Activated CD8-positive, alpha-beta memory T cell treated with anti-CD3 and anti-CD28 coated beads for 1 hour (primary cell): ENCODE results near the gene PLXNA4.

Experiments used
- DNase-seq, 2 donors: peaks; one replicate each; pipeline ENCODE4 v3.0.0-alpha.2; 2020; ENCODE audit warnings: low read depth in 1 of 2; ENCODE audit errors: extremely low read depth in 1 of 2

Gene PLXNA4

DNA sequence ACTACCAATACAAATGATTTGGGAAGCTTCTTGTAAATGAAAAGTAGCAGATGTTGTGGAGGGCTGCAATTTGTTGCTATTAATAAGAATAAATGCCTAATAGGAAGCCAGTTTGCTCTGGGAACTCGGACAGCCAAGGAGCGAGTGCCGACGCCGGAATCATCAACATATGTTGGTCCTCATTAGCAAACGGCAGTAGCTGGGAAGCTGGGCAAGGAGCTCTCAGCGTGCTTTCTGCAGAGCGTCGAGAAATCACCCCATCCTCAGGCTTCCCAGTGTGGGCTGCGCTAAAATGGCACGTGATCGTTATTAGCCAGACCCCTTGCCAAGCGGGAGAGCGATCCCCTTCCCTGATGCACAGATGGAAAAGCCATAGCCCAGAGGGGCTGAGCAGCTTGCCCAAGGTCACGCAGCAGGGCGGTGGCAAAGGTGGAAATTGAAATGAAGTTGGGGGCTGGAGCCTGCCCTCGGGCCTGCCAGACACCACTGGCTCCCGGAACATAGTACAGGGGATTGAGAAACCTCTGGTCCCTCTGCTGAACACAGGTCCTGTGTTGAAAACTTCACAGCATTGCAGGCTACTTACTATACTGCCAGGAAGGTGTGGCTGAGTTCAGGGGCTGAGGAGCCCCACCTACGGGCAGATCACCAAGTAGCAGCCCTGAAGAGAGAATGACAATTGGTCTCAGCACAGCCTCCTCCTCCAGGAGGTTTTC lies 326.9 kb downstream of the PLXNA4 start:
- no peak for DNase-seq

DNA sequence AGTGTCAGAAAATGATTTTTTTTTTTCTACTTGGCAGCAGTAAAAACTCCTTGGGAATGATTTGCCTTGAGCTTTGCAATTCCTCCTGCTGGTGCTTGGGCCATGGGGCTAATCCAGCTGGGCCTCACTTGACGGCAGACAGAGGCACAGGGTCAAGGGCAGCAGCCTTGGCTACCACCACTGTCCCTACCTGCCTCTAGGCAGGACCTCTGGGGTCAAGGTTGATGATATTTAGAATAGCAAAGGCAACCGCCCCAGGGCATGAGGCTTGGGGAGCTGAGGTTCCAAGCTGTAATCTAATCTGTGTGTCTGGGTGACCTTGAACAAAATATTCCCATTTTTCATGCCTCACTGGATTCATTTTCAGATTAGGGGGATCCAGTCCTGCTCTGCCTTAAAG lies 327.4 kb downstream of the PLXNA4 start:
- no peak for DNase-seq

DNA sequence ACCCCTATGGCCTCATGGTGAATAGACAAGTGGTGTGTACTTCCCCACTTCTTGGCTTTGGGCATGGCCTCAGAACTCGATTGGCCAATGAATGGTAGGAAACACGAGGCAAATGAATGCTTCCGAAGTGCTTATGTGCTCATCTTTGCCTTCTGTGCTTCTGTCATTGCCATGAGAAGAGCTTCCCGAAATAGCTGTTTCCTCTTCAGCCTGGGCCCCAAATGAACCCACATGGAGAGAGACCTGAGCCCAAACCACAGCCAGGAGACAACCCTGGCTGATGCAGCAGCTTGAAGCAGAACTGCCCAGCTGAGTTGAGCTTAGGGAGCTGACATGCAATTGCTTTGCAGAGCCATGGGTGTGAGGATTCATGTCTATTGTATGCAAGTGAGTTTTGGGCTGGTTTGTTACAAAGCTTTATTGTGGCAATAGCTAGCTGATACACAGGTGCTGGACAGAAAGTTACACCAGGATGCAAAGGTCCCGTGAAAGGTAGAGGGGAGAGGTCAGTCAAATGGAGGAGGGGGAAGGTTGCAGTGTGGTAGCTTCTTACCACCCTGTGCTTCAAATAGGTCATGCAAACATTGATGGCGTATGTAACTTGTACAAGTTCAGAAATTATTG lies 328.2 kb downstream of the PLXNA4 start:
- DNase-seq: no peak

DNA sequence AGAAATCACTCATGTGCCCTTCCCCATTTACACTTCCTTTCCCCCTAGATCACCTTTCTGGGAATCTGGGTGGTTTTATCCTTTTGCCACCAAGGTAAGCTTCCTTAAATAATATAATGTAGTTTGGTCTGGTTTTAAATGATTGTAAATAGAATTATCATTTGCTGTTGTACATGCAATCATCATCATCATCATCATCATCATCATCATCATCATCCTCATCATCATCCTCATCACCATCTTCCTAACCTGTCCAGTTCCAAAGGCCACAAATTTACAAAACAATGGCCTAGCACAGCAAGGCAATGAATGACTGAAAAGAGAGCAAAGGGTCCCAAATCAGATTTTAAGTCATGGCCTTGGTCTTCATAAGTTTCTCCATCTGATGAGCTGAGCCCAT lies 329.7 kb downstream of the PLXNA4 start:
- DNase-seq: no peak

DNA sequence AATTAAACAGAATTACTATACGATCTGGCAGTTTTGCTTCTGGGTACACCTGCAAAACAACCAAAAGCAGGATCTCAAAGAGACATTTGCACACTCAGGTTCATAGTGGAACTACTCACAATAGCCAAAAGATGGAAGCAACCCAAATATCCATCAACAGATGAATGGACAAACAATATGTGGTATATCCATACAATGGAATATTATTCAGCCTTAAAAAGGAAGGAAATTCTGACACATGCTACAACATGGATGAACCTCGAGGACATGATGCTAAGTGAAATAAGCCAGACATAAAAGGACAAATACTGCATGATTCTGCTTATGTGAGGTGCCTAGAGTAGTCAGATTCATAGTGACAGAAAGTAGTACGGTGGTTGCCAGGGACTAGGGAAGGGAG lies 330.7 kb downstream of the PLXNA4 start:
- no peak for DNase-seq

DNA sequence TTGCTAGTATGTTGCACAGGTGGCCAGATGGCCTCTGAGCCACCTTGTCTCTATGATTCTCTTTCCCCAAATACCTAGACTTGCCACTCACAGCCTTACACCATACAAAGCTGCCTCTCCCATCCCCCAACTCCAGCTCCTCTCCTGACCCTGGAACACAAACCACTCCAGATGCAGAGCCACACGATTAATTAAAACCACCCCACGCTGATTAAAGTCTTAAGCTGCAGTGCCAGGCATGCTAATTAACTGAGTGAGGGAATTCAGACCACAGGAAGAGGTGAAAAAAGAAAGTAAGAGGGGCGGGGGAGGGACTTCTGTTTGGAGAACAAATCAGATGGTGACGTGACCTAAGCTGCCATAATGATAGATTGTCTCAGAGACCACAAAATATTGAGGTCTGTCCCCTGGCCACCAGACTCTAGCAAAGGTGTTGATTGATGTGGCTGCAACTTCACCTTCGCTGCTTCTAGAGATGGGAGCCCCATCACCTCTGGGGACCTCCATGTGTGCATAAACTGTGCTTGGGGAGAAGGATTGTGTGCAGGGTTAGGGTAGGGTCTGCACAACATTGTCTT lies 331.3 kb downstream of the PLXNA4 start:
- DNase-seq: no peak

DNA sequence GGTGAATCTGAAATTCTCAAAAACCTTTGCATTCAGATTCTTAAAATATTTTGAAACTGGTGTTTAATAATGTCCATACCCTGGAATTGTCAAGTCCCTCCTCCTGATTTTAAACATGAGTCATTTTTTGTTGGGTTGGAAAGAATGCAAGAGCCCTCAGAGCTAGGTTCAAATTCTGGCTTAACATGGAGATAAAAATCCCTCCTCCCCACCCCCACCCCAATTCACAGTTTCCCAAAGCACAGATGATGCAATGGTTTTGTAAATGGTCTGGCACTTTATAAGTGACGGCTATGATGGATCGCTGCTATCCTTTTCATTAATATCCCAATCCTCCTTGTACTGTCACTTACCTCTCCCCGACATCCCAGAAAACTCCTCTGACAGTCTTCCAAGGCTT lies 332.8 kb downstream of the PLXNA4 start:
- no peak for DNase-seq

DNA sequence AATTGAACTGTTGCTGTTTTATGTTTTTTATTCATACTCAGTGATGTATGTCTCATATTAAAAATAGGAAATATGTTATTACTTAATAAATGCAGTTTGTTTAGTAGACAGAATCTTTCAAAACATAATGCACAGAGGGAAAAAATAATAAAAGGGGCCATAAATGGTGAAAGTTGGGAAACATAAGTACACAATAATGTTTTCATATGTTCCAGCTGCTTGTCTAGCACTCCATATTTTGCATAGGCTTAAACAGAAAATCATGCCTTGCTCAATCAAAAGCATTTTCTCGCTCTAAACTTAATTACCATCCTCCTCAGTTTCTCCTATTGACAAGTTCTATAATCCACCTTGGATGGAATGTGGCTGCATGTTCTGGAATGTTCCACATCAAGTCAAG lies 333.2 kb downstream of the PLXNA4 start:
- no peak for DNase-seq

DNA sequence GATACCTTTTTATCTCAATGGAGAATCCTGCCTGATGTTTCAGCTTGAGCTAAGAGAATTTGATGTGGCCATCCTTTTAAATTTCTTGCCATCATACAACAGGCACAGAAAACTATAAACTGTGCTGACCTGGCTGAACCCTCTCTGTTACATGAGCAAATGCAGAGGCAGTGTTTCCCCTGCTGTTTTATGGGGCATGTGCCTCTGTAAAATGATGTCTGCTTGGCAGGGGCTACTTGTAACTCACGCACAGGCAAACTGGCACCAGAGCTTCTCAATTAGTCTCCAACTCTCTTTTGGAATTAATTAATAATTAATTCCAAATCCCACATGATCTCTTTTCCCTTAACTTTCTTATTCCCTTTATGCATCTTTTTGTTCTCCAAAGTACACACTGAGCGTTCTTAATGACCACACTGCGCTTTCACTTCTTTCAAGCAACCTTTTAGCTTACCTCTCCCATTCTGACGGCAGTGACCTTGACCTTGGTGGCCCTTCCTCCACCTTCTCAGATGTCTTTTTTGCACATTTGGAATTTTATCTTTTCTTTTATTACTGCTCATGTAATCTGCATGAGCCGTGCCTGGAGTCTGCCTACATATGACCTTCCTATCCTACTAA lies 334.0 kb downstream of the PLXNA4 start:
- DNase-seq: no peak

DNA sequence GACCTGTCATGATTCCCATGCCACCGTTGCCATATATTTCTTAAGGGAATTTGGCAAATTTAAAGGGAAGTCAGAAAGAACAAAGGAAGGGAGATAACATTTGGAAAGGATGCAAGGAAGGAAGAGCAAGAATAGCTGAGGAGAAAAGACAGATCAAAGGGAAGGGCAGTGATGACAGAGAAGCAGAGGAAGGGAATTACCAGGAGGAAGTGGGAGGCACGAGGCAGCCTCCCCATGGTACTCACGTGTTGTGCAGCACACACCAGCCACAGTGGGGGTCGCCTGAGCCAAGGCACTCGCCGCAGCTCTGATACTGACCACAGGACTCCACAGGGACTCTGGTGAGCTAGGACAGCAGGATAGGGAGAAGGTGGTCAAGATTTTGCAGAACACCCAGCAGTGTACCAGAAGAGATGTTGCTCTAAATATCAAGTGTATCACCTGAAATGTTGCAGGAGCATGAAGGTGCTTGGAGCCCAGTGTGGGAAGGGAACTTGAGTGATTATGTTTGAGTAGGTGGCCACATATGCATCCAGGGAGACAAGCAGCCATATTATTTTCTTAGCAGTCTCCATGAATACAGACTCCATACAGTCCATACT lies 335.3 kb downstream of the PLXNA4 start:
- DNase-seq: no peak

DNA sequence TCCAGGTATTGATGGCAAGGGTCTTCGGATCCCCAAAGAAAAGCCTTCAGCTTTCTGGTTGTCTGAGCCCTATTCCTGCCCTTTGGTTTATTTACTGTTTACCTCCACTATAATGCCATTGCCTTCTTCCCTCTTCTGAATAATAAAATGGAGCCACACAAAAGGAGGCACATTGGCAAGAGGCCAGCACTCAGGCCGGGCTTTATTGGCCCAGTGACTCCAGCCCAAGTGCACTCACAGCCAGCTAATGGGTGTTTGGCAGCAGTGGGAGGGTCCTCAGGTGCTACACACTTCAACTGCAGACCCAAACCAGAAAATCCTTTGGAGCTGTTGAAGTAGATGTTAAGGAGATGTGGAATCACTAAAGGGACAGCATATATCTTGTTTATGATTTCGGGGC lies 336.0 kb downstream of the PLXNA4 start:
- no peak for DNase-seq

DNA sequence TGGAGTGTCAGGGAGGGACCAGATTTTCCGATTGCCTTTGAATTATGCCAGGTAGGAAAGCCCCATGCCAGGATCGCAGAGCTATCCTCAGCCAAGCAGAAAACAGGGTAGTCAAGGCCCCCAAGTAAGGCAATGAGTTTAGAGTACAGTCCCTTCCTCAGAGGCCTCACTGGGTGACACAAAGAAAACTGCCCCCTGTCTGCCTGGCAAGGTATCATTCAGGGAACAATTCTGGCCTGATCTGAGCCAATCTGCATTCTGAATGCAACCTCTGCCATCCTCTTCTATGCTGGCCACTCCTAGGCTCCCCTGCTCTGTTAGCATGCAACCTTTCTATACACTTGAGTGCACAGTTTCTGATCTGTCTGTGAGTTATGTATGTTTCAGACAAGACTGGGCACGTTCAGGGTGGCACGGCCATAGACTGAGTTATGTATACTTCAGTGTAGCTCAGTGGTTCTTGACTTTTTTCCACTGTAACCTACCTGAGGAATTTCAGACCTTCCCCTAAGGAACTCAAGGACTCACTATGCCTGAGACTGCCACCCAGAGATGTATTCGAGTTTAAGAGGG lies 336.8 kb downstream of the PLXNA4 start:
- DNase-seq: no peak

DNA sequence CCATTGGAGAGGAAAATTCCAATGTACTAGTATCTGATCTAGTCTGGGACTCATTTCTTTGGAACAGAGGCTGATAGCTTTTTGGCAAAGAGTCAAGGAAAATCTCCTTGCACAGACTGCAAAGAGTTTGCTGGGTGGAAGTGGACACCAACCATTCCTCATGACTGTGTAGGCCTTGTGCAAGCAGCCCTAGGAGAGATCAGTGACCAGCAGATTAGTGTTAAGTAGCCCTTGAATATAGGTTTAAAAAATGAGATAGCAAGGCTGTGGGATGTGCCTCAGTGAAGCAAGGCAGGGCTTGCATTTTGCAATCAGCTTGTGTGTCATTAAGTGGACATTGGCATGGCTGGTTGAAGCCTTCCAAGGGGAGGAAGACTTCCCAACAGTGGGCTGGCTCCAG lies 341.6 kb downstream of the PLXNA4 start:
- DNase-seq: no peak

DNA sequence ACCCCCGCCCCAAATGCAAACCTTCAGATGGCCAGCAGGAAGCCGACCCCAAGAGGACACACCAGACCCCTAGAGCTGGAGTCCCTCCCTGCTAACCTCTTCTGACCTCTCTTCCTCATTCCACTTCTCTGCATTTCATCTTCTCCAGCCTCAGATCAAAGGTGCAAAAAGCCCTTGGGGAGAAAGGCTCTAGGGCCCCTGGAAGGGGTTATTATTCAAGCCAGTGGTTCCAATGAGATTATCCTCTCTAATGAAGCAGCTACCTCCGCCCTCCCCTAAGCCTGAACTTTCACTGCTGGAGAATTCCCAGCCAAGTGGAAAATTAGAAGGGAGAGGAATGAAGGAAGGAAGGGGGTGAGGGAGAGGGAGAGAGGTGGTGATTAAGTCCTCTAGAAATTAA lies 343.9 kb downstream of the PLXNA4 start:
- DNase-seq: no peak

DNA sequence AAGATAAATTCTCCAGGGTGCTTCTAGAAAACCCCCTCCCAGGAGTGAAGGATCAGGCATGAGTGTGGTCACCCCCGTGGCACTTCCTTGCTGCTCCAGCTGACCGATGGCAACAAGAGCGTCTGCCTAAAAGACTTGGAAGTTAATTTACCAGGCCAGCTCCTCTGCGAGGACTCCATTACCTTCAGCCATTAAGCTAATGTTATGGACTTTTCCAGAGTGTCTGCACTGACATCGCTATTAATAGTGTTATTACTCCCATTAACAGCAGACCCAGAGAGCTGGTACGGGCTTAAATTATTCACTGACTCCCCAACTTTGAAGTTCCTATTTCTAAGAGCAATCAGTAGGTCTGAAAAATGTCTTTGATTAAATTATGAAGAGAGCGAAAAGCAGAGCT lies 345.8 kb downstream of the PLXNA4 start:
- DNase-seq: no peak

DNA sequence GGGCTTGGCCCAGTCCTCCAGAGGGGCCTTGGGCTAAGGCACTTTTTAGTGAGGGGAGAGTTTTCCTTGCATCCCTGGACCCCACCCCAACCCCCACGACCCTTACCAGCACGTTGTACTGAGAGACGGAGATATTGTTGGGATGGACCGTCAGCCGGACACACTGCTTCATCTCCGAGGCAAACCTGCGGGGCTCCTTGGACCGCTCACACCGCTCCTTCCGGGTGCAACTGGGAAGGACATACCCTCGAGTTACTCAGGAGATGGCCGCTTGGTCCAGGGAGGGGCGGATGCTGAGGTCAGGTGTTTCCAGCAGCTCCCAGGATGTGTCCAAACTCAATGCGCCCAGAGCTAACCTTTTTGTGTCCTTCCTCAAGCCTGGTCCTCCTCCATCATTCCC lies 348.0 kb downstream of the PLXNA4 start:
- no peak for DNase-seq

DNA sequence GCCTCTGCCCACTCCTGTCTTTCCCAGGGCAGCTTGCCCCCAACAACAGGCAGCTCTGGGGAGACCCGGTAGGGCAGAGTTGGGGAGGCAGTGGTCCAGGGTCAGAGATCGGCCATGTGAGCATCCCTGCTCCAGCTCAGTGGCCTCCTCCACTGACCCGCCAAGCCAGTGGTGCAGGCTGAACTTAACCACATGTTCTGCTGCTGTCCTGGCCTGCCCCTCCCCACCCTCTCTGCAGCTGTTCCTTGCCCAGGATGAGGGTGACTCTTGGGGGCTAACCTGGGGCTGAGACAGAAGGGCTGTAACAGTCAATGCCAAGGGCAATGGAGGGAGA lies 349.3 kb downstream of the PLXNA4 start:
- no peak for DNase-seq

DNA sequence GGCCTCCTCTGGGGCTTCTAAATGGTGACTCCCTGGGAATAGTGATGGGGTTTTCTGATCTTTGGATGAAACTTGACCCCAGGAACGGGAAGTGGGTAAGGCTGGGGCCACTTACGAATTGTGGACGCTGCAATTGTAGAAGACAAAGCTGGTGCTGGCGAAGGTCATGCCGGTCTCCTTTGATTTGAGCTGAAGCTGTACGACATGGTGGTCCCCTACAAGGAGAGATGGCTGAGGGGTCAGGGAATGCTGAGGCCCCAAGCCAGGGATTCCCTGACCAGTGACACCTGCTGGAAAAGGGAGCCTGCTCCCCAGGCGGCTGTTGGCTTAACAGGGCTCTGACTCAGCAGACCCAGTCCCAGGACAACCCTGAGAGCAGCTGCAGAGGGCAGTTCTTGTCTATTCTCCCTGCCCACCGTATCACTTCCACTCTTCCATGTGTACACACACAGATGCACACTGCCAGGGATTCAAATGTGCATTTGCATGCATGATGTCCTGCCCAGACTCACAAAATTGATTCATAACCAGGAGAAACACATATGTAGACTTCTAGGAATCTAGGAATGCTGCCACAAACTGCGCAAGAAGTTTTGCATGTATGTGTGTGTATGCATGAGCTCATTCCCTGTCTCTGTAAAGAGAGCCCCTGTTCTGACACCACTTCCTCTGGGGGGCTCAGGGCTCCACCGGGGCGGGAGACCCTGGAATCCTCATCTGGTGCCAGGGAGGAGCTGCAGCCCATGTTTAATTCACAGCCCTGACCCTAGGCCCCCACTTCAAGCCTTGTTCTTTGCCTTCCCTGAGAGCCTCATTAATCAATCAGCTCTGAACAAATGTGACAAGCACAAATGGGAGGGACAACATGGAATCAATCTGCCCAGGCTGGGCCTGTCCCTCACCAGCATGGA lies 350.0 kb downstream of the PLXNA4 start:
- no peak for DNase-seq

DNA sequence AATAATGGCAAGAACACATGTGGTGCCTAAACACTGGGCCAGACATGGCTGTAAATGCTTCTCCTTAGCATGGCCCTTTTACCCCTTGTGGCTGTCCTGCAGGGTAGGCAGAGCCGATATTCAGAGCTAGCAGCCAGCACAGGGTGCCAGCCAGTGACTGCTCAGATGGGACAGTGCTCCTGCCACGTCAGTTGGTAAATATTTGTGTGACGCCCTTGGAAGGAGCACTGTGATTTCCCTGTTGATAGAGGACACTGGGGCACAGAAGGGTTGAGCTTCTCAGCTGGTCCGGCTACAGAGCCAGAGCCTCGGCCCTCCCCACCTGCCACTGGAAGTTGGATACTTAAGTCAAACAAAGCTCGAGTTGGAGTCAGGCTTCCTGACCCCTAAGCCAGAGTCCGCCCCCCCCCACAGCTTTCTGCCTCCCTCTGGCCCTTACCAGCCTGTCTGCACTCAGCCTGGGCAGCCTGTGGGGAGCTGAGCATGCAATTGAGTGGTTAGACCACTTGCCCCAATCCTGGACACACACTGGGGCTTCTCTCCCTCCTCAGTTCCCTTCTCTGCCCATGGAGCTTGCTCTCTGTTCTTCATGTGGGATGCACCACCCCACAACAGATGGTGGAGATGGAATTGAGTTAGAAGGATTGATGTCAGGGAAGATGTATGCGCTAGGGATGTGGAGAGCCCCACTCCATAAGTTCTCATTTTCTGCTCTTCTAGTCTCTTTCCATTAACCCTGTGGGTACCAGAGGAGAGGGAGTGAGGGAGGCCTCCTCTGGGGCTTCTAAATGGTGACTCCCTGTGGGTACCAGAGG lies 350.8 kb downstream of the PLXNA4 start:
- no peak for DNase-seq

DNA sequence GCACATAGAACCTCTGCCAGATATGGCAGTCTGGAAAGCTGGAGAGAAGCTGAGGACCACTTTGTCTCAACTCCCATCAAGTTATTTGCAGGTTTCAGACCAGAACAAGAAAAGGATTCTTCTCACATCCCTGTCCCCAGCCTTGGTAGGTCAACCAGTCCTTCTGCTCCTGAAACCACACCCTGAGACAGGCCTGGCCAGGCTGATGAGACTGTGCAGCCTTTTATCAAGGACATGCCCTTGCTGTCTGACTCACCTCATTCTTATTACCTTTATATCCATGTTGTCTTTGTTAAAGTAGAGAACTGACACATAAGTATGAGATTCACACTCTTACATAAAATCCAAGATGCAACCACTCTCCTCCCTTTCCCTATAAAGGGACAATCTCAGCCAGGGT lies 354.9 kb downstream of the PLXNA4 start:
- DNase-seq: no peak
